ENCODE results near the gene CCDC85A. TPM values are rescaled to one million over a fixed set of nuclear protein-coding genes. Genes with fewer than 3 reads are reported as not detected.
A peak's percentile ranks its signal among the peaks of the same experiment; 100 is the strongest.

CCDC85A gene
- total RNA-seq, 1 experiment from 2014 or later, result 0.10 TPM

DNA sequence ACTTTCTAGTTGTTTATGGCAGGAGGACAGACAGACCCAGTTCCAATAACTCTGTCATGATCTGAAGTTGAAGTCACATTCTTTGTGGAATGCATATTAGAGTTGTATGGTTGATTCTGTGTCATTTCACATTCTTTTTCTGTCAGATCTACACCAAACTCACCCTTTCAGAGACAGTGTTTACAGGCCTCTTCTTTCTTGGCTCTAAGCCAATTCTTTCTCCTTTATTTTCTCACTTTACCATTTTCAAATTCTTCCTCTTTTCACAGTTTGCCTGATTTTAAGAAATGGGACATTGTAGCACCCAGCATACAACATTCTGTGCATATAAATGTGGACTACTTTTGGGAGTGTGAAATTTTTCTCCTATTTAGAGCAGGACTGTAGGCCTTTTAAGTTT is 103.7 kb downstream of the CCDC85A start:
- H2AFZ ChIP-seq (ENCODE audit: low read depth, low read length, poor library complexity, severe bottlenecking), result no peak overlapping the region
- no peaks in the 10 kb centered on the region for H3K27me3 ChIP-seq (ENCODE audit: insufficient read depth, low read length)
- H3K9me3 ChIP-seq (ENCODE audit: control insufficient read depth in 1 of 2, insufficient read depth in 1 of 2, low read depth in 1 of 2, low read length in 2 of 2), result no peaks in the 10 kb centered on the region
- intact Hi-C loops (cut with micrococcal nuclease), result no loop called here
- DNase-seq (ENCODE audit: low read depth, low spot score) (no peak), ATAC-seq (no peak)
- CTCF ChIA-PET, result no interaction called here
- peak overlapping the region; percentile 4; the same call in 1 of the 2 replicates for H3K4me2 ChIP-seq (ENCODE audit: low read length)
- POLR2A ChIA-PET, result interaction anchor here (0.7 kb wide), 1 partner anchor 11 kb away, joined by 3 read pairs; no protein-coding TSS in a partner anchor
- TF ChIP-seq JUND (IDR thresholded peaks at IDR 0.05) (no peak), ZNF274 (IDR thresholded peaks at IDR 0.05; ENCODE audit: low read depth, low read length) (no peak), SP1 (IDR thresholded peaks at IDR 0.05; ENCODE audit: low read depth) (no peak), POLR2AphosphoS5 (IDR thresholded peaks at IDR 0.05; ENCODE audit: low read depth, low read length) (no peak), EZH2phosphoT487 (IDR thresholded peaks at IDR 0.05; ENCODE audit: borderline replicate concordance) (no peak), SIN3A (IDR thresholded peaks at IDR 0.05; ENCODE audit: low read depth) (no peak)
- TF ChIP-seq, protein P1, sequence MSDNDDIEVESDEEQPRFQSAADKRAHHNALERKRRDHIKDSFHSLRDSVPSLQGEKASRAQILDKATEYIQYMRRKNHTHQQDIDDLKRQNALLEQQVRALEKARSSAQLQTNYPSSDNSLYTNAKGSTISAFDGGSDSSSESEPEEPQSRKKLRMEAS (IDR thresholded peaks at IDR 0.05), result no peak
- TF ChIP-seq, protein P2, sequence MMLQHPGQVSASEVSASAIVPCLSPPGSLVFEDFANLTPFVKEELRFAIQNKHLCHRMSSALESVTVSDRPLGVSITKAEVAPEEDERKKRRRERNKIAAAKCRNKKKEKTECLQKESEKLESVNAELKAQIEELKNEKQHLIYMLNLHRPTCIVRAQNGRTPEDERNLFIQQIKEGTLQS (IDR thresholded peaks at IDR 0.05), result no peak
- TF ChIP-seq, protein P3, sequence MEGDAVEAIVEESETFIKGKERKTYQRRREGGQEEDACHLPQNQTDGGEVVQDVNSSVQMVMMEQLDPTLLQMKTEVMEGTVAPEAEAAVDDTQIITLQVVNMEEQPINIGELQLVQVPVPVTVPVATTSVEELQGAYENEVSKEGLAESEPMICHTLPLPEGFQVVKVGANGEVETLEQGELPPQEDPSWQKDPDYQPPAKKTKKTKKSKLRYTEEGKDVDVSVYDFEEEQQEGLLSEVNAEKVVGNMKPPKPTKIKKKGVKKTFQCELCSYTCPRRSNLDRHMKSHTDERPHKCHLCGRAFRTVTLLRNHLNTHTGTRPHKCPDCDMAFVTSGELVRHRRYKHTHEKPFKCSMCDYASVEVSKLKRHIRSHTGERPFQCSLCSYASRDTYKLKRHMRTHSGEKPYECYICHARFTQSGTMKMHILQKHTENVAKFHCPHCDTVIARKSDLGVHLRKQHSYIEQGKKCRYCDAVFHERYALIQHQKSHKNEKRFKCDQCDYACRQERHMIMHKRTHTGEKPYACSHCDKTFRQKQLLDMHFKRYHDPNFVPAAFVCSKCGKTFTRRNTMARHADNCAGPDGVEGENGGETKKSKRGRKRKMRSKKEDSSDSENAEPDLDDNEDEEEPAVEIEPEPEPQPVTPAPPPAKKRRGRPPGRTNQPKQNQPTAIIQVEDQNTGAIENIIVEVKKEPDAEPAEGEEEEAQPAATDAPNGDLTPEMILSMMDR (IDR thresholded peaks at IDR 0.05 in 2 of 3, conservative IDR thresholded peaks at IDR 0.05 in 1 of 3; ENCODE audit: borderline replicate concordance in 1 of 3, insufficient read depth in 1 of 3, low read depth in 2 of 3, low read length in 2 of 3), result no peak
- RAD21 ChIA-PET (ENCODE audit: low non-redundant PET in 1 of 2, low total read pairs in 2 of 2, uncharacterized antibody in 2 of 2, unreplicated experiment in 2 of 2), result no interaction called here
- no peaks in the 10 kb centered on the region for H4K20me1 ChIP-seq (ENCODE audit: insufficient read depth)
- no TSS peak for BruUV-seq (replicated peaks)
- H3K4me3 ChIP-seq (replicated peaks in 1 of 2; ENCODE audit: low read depth in 1 of 2, low read length in 2 of 2), result no peak overlapping the region
- no peak overlapping the region for H3K27ac ChIP-seq (ENCODE audit: low read depth, low read length)
- H3K79me2 ChIP-seq (ENCODE audit: insufficient read depth, low read length), result no peaks in the 10 kb centered on the region
- no peak overlapping the region for H3K9ac ChIP-seq (ENCODE audit: low read length)
- H3K4me1 ChIP-seq (ENCODE audit: control insufficient read depth in 1 of 2, insufficient read depth in 2 of 2, low read length in 2 of 2), result peaks cover 0 to 17% of the 10 kb centered on the region in 2 experiments; a peak in 2 of 4 replicates
- H3K36me3 ChIP-seq (ENCODE audit: control insufficient read depth in 1 of 2, insufficient read depth in 2 of 2, low read length in 2 of 2), result no peaks in the 10 kb centered on the region
- H3K9me2 ChIP-seq (ENCODE audit: insufficient read depth), result no peaks in the 10 kb centered on the region

All from HCT116 (cell line).